HG02943 (cell line): ENCODE measurements around the gene GATAD2A.

Experiments
- ATAC-seq: cut with Tn5 transposase; IDR thresholded peaks from one replicate; pipeline ENCODE4 v1.9.1; 2021; ENCODE audit warnings: mild to moderate bottlenecking, low read depth, moderate library complexity; ENCODE audit not compliant: unreplicated experiment

The GATAD2A gene

DNA sequence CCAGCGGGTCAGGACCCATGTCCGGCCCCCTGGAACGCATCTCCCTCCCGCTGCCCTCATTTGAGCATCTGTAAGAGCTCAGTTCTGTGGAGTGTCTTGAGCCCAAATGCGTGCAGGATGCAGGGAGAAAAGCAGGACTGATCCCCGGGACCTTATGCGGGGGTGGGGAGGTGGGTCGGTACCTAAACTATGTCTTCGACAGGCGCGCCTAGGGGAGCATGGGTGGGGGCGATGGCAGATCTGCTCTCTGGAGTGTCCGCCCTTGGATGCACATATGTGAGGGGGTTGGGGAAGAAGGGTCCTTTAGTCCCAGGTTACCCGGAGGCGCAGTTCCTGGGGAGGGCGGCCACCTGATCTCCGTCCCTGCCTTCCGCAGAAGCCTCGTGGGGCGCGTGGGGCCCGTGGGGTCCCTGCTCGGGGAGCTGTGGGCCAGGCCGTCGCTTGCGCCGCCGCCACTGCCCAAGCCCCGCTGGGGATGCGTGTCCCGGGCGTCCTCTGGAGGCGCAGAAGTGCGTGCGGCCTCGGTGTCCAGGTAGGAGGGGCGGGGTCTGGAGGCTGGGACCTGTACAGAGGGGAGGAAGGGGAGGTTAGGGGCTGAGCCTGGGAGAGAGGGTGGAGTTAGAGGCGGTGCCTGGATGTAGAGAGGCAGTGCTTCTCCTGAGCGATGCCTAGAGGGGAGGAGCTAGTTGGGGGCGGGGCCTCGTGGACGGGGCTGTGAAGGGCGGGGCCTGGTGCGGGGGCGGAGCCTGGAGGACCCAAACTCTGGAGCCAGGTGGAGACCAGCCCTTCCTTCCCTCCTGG lies 135.4 kb downstream of the GATAD2A start:
- no peak for ATAC-seq

DNA sequence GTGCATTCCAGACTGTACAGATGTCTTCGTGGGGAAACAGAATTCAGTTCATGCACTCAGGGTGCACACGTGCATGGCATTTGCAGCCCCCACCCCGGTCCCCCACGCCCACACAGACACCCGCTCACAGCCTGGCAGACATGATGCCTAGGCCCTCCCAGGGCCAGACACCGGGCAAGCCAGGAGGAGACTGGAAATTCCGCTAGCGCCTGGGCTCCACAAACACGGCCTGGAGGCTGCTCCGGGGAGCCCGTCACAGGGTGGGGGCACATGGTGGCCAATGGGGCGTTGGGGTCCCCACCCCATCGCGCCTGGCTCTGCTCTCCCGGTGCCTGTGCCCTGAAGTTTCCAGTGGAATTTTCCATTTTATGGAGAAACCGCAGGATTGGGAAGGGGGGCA lies 136.1 kb downstream of the GATAD2A start:
- no peak for ATAC-seq

DNA sequence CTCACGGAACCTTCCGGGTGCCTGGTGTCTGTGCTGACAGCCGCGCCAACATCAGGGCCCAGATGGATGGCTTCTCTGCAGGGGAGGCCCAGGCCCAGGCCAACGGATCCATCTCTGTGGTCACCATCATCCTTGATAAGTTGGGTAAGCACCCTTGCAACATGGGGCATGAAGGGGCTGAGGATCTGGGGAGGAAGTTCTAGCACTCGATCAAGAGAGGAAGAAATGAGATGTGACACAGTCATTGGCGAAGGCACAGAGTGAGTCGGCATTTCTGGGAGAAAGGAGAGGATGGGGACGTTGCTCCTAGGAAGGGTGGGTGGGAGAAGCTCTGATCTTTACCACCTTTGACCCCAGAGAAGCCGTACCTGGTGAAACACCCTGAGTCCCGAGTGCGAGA lies 137.0 kb downstream of the GATAD2A start:
- ATAC-seq = no peak

DNA sequence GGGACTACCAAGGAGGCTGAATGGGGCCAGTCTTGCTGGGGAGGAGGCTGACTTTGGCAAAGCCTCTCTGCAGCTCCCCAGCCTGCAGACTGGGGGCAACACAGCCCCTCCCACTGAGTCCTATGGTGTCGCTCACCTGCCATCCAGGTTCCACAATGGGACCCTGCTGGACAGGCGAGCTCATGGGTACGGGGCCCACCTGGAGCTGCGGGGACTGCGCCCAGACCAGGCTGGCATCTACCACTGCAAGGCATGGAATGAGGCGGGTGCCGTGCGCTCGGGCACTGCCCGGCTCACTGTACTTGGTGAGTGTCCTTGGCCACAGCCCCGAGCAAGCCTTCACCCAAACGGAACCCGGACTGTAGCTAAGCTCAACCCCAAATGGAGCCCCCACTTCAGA lies 137.6 kb downstream of the GATAD2A start:
- ATAC-seq = no peak

DNA sequence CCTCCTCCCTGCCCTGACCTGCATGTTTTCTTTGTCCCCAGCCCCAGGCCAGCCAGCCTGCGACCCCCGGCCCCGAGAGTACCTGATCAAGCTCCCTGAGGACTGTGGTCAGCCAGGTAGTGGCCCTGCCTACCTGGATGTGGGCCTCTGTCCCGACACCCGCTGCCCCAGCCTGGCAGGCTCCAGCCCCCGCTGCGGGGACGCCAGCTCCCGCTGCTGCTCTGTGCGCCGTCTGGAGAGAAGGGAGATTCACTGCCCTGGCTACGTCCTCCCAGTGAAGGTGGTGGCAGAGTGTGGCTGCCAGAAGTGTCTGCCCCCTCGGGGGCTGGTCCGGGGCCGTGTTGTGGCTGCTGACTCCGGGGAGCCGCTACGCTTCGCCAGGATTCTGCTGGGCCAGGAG lies 138.2 kb downstream of the GATAD2A start:
- ATAC-seq = no peak

DNA sequence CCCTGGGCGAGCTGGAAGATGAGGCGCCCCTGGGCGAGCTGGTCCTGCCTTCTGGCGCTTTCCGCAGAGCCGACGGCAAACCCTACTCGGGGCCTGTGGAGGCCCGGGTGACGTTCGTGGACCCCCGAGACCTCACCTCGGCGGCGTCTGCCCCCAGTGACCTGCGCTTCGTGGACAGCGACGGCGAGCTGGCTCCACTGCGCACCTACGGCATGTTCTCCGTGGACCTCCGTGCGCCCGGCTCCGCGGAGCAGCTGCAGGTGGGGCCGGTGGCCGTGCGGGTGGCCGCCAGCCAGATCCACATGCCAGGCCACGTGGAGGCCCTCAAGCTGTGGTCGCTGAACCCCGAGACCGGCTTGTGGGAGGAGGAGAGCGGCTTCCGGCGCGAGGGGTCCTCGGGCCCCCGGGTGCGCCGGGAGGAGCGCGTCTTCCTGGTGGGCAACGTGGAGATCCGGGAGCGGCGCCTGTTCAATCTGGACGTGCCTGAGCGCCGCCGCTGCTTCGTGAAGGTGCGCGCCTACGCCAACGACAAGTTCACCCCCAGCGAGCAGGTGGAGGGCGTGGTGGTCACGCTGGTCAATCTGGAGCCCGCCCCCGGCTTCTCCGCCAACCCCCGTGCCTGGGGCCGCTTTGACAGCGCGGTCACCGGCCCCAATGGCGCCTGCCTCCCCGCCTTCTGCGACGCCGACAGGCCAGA lies 138.9 kb downstream of the GATAD2A start:
- no peak for ATAC-seq

DNA sequence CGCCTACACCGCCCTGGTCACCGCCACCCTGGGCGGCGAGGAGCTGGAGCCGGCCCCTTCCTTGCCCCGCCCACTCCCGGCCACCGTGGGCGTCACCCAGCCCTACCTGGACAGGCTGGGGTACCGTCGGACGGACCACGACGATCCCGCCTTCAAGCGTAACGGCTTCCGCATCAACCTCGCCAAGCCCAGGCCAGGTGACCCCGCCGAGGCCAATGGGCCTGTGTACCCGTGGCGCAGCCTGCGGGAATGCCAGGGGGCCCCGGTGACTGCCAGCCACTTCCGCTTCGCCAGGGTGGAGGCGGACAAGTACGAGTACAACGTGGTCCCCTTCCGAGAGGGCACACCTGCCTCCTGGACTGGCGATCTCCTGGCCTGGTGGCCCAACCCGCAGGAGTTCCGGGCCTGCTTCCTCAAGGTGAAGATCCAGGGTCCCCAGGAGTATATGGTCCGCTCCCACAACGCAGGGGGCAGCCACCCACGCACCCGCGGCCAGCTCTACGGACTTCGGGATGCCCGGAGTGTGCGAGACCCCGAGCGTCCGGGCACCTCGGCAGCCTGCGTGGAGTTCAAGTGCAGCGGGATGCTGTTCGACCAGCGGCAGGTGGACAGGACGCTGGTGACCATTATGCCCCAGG lies 139.6 kb downstream of the GATAD2A start:
- ATAC-seq = no peak

DNA sequence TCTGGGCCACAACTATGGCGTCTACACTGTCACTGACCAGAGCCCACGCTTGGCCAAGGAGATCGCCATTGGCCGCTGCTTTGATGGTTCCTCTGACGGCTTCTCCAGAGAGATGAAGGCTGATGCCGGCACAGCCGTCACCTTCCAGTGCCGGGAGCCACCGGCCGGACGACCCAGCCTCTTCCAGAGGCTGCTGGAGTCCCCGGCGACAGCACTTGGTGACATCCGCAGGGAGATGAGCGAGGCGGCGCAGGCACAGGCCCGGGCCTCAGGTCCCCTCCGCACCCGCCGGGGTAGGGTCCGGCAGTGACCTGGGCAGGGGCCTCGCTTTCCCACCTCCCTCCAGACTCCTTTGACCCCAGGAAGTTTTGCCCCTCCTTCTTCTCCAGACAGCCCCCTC lies 140.2 kb downstream of the GATAD2A start:
- no peak for ATAC-seq

DNA sequence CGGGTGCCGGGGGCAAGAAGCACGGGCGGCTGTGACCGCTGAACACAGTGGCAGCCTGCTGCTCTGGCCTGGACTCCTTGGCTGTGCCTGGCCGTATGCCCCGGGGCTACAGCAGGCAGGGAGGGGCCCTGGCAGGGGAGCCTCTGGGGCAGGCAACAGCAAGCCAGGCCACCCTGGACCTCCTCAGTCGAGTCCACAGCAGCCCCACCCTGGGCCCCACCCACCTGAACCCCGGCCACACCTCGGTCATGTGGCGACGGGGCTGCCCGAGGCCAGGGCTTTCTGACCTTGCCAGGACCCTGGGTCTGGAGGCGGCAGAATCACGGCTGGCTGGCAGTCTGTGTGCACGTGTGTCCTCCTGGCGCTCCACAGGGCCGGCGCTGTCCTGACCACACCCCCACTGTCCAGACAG lies 141.3 kb downstream of the GATAD2A start:
- ATAC-seq = no peak

DNA sequence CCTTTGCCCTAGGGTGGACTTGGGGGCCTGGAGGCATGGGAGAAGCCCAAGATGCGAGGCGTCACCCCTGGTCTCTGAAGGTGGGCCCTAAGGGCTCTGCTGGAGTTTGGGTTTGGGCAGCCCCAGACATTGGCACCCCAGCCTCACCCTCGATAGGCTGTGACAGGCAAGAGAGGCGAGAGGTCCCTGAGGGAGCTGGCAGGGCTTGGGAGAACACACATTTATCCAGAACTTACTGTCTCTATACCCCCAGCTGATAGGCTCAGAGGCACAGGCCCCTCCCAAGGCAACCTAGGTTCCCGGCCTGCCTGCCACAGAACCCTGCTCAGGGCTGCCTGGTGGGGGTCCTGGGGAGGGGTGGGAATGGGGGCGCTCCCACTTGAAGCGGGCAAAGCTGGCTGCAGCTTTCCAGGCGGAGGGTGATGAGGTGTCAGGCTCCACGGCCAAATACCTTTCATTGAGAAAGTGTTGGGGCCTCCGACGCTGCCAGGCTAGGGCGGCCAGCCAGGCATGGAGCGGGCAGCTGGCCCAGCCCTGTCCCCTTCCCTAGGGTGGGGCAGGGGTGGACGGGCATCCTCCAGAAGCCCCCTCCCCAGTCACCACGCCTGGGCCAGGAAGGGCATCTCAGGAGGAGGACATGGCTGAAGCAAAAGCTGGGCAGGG lies 142.3 kb downstream of the GATAD2A start:
- ATAC-seq = no peak

DNA sequence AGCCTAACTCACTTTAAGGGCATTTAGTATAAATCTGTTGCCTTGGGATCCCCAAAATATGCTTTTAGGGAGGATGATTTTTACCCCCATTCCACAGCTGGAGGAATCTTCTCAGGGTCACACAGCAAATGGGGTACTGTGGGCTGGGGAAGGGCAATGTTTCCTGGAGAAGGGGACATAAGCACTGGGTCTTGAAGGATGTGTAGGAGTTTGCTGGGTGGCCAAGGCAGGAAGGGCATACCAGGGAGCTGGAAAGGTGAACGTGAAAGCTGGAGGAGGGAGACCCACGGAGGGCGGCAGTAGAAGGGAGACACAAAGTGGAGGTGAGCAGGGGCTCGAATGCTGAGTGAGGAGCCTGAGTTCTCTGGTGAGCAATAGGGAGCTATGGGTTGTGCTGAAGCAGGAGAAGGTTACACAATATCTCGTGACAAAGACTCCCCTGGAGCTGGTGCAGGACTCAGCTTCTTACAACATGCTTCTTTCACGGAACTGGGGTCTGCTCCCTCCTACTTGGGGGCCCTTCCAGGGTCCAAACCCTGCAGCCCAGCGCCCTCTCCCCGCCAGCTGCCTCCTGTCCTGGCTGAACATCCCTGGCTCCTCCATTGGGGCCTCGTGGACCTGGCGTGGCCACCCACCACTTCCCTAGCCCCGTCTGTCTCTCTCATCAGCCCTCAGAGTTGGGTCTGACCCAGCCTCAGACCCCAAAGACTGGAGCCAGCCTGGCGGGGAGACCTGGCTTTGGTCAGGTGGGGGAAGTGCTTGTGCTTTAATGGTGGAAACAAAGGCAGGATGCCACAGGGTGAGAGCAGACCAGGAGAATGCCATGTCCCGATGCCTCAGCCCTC lies 143.7 kb downstream of the GATAD2A start:
- ATAC-seq = no peak

DNA sequence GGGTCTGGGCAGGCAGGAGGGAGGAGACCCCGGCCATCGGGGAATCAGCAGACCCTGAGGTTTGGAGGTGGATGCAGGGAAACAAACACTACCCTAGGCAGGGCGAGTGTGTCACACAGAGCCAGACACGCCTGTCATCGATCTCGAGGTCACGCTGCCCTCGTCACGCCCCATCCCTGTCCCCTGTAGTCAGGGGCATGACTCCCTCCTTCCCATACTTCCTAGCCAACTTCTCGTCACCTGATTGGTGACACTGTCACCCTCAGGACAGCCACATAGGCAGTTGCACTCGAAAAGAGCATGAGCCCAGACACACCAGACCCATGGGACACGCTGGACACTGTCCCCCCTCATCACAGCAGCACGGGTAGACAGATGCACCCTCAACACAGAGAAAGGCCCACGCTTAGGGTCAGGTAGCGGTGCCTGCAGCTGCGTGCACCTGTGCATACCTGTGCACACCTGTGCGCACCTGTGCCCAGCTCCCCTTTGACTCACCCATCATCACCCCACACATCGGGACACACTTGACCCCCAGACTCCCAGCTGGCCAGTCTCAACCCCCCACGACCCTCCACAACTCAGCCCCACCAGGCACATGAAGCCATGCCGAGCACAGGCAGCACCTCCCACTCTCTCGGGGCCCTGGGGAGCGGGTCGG lies 144.5 kb downstream of the GATAD2A start:
- ATAC-seq = no peak

DNA sequence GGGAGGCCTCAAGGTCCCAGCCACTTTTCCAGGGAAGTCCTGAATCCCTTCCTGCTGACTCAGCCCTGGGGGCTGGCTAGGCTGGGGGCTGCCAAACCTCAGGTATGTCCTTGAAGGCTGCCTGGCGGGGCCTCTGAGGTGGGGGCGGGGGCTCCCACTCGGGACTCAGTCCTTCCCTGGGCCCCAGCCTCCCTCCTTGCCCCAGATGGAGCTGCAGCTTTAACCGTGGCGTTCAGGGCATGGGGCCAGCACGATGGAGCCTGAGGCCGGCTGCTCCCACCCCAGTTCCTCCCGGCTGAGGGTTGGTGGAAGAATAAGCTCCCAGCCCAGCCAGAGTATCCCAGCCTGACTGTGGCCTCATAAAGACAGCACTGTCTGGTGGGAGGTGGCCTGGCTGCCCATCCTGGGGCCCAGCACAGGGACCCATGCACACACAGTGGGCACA lies 145.0 kb downstream of the GATAD2A start:
- no peak for ATAC-seq

DNA sequence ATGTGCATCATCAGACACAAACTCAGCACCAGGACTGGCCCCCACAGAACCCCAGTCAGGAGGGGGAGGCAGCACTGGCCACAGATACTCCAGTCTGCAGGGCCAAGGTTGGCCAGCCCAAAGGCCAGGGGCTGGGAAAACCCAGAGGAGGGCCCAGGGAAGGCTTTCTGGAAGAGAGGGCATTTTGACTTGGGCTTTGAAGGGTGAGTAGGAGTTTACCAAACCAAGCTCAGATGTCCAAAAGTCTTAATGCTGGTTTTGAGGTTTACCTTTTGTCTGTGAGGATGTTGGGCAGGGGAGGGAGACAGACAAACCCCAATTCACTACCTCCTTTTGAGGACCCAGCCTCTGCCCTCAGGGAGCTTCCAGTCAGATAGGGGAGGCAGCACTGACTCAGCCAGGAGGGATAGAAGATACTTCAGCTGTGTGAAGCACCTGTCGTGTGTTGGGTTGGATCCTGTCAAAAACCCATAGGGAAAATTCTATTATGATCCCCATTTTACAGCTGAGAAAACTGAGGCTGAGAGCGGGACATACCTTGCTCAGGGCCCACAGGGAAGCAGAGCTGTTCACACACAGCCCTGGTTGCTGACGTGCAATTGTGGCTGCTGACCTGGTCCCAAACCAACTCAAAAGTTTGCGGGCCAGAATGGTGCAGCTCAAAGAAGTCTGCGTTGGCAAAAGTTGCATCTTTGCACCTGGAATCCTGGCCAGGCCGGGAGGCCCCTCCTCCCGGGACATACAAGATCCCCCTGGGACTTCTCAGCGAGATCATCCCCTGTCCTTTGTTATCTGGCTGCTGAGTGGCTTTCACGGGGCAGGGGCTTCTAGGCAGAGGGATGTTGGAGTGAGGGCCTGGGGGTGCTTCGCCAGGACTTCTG lies 145.7 kb downstream of the GATAD2A start:
- ATAC-seq = no peak

DNA sequence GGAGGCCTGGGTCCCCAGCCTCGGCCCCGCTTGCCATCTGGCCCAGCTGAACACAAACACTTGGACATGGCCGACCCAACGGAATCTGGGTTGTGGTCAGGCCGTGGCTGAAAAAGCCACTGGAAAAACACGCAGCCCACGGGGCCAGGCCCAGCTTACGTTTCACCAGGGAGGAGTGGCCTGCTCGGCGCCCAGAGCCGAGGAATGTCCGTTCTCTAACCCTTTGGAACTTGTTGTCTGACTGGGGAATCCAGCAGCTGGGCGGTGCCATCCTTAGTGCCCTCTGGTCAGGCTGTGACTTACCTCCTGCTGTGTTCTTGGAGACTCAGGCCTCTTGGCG lies 146.3 kb downstream of the GATAD2A start:
- ATAC-seq = no peak

DNA sequence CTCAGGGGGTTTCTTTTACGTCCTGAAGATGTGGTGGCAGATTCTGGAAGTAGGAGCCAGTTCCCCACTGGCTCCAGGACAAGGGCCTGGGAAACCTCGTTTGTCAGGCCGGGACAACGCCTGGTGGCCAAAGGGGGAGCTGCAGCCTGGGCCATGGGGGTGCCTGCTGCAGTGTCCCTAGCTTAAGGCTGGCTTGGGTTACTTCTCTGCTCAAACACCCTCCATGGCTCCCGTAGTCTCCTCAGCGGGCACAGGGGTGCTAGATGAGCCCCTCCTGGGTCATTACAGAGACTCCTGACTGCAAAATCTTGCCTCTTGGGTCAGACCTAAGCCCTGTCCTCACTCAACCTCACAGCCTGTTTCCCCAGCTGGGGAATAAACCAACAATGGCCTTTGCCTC lies 147.3 kb downstream of the GATAD2A start:
- no peak for ATAC-seq

DNA sequence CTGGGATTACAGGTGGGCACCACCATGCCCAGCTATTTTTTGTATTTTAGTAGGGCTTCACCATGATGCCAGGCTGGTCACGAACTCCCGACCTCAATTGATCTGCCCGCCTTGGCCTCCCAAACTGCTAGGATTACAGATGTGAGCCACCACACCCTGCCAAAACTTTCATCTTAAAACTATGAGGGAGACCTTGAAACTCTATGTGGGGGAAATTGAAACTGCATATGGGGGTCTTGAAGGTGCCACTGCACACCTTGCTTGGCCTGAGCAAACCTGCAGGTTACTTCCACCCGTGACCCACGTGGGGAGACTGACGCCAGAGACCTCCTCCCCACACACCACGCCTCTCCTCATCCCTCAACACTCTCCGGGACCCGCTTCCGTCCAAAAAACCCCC lies 148.2 kb downstream of the GATAD2A start:
- ATAC-seq = no peak

DNA sequence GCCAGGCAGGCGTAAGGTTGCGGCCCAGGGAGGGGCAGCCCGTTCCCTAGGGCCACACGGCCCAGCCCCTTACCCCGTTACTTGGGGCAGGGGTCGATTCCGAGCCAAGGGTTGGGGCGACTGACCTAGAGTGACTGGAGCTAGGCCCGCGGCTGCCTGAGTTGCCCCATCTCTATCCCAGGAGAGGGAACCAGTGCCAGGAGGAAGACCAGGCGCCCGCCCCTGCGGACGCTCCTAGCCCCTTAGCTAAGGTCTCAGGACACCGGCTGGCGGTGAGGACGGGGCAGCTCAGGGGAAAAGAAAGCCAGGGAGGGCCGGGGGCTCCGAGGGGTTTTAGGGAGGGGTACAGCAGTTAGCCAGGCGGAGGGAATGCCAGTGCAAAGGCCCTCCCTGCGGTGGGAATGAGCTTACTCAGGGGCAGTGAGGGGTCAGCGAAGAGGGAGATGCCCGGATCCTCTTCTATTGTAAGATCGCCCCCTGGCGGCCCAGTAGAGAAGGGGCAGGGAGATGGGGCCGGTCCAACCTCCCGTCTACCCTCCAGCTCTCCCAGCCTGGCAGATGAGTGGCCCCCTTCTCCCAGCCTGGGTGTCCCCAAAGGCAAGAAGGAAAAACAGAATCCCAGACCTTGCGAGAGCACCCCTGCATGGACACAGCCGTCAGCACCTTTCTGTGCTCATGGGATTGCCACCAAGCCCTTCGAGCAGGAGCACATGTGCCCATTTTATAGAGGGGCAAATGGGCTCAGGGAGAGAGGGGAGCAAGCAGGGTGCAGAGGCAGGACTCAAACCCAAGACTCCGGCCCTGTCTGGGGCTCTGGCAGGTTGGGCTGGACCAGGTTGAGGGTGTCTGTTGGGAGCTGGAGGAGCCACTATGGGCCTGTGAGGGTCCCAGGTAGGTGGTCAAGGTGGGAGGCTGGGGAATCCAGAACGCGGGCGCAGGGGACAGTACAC lies 148.9 kb downstream of the GATAD2A start:
- no peak for ATAC-seq
